Ishikawa (cell line): Measurements from ENCODE around the gene HES1.

Source experiments
- CEBPB ChIP-seq: IDR thresholded peaks from 2 replicates; pipeline ENCODE4 v1.6.1; 2012
- CREB1 ChIP-seq: IDR thresholded peaks from 2 replicates; pipeline ENCODE4 v1.6.1; 2012; ENCODE audit warnings: low read depth
- EGR1 ChIP-seq: IDR thresholded peaks from 2 replicates; pipeline ENCODE4 v1.6.1; 2012
- EP300 ChIP-seq: IDR thresholded peaks from 2 replicates; pipeline ENCODE4 v1.6.1; 2012; ENCODE audit warnings: borderline replicate concordance
- FOXM1 ChIP-seq: IDR thresholded peaks from 2 replicates; pipeline ENCODE4 v1.6.1; 2012; ENCODE audit warnings: low read depth, borderline replicate concordance
- NFIC ChIP-seq: IDR thresholded peaks from 2 replicates; pipeline ENCODE4 v1.6.1; 2012
- RAD21 ChIP-seq: IDR thresholded peaks from 2 replicates; pipeline ENCODE4 v1.6.1; 2012; ENCODE audit warnings: low read depth
- TAF1 ChIP-seq: IDR thresholded peaks from 2 replicates; pipeline ENCODE4 v1.6.1; 2012; ENCODE audit warnings: low read depth, mild to moderate bottlenecking
- TCF12 ChIP-seq: IDR thresholded peaks from 2 replicates; pipeline ENCODE4 v1.6.1; 2012; ENCODE audit warnings: low read depth
- TEAD4 ChIP-seq: IDR thresholded peaks from 2 replicates; pipeline ENCODE4 v1.6.1; 2012
- YY1 ChIP-seq: IDR thresholded peaks from 2 replicates; pipeline ENCODE4 v1.6.1; 2012; ENCODE audit warnings: low read depth
- ZBTB7A ChIP-seq: IDR thresholded peaks from 2 replicates; pipeline ENCODE4 v1.6.1; 2012; ENCODE audit warnings: low read depth
- TF ChIP-seq, protein P1 (sequence below): IDR thresholded peaks from 2 replicates; pipeline ENCODE4 v1.6.1; 2012; ENCODE audit warnings: low read depth, mild to moderate bottlenecking
- TF ChIP-seq, protein P2 (sequence below): IDR thresholded peaks from 2 replicates; pipeline ENCODE4 v1.6.1; 2012
- TF ChIP-seq, protein P3 (sequence below): IDR thresholded peaks from 2 replicates; pipeline ENCODE4 v1.6.1; 2012

HES1 gene

DNA sequence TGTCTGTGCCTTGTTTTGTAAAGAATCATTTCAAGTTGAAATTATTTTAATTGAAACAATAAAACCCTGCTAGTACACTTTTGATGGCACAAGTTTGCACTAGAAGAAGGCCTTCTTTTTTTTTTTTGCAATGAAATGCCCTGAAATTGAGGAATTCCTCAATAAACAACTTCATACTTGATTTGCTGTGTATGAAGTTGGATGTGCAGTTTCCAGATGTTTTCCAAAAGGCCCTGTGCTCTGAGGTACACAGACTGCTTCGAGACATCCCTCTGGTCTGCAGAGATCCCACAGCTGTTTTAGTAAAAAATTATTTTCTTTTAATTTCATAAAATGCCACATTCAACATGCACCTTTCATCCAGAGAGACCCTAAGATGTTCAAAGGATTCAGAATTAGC, 48.9 kb downstream of the HES1 start:
- TF ChIP-seq EP300 (no peak), TAF1 (no peak), CEBPB (no peak), RAD21 (no peak), TCF12 (no peak), NFIC (no peak), EGR1 (no peak), YY1 (no peak), FOXM1 (no peak), ZBTB7A (no peak), TEAD4 (no peak), CREB1 (no peak)
- TF ChIP-seq, protein P1, sequence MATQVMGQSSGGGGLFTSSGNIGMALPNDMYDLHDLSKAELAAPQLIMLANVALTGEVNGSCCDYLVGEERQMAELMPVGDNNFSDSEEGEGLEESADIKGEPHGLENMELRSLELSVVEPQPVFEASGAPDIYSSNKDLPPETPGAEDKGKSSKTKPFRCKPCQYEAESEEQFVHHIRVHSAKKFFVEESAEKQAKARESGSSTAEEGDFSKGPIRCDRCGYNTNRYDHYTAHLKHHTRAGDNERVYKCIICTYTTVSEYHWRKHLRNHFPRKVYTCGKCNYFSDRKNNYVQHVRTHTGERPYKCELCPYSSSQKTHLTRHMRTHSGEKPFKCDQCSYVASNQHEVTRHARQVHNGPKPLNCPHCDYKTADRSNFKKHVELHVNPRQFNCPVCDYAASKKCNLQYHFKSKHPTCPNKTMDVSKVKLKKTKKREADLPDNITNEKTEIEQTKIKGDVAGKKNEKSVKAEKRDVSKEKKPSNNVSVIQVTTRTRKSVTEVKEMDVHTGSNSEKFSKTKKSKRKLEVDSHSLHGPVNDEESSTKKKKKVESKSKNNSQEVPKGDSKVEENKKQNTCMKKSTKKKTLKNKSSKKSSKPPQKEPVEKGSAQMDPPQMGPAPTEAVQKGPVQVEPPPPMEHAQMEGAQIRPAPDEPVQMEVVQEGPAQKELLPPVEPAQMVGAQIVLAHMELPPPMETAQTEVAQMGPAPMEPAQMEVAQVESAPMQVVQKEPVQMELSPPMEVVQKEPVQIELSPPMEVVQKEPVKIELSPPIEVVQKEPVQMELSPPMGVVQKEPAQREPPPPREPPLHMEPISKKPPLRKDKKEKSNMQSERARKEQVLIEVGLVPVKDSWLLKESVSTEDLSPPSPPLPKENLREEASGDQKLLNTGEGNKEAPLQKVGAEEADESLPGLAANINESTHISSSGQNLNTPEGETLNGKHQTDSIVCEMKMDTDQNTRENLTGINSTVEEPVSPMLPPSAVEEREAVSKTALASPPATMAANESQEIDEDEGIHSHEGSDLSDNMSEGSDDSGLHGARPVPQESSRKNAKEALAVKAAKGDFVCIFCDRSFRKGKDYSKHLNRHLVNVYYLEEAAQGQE = no peak
- TF ChIP-seq, protein P2, sequence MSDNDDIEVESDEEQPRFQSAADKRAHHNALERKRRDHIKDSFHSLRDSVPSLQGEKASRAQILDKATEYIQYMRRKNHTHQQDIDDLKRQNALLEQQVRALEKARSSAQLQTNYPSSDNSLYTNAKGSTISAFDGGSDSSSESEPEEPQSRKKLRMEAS = no peak
- TF ChIP-seq, protein P3, sequence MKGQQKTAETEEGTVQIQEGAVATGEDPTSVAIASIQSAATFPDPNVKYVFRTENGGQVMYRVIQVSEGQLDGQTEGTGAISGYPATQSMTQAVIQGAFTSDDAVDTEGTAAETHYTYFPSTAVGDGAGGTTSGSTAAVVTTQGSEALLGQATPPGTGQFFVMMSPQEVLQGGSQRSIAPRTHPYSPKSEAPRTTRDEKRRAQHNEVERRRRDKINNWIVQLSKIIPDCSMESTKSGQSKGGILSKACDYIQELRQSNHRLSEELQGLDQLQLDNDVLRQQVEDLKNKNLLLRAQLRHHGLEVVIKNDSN = no peak

DNA sequence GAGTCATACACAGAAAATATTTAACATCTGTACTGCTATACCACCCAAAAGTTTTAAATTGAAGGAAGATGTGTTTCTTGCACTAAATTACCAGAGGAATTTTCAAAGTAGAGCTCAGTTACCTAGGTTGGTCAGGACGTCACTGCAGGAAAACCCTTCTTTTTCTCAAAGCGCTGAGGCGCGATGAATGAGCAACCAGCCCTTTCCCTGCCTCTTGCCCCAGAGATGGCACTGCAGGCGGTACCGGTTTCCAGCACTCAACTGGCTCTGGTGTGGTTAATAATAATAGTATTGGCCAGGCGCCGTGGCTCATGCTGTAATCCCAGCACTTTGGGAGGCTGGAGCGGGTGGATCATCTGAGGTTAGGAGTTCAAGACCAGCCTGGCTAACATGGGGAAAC, 49.3 kb downstream of the HES1 start:
- TF ChIP-seq, protein P2 = no peak
- TF ChIP-seq FOXM1 (no peak), EGR1 (no peak), CEBPB (no peak), TAF1 (no peak), YY1 (no peak), TEAD4 (no peak), RAD21 (no peak), EP300 (no peak), TCF12 (no peak), CREB1 (no peak), ZBTB7A (no peak), NFIC (no peak)
- TF ChIP-seq, protein P3 = no peak
- TF ChIP-seq, protein P1 = no peak

DNA sequence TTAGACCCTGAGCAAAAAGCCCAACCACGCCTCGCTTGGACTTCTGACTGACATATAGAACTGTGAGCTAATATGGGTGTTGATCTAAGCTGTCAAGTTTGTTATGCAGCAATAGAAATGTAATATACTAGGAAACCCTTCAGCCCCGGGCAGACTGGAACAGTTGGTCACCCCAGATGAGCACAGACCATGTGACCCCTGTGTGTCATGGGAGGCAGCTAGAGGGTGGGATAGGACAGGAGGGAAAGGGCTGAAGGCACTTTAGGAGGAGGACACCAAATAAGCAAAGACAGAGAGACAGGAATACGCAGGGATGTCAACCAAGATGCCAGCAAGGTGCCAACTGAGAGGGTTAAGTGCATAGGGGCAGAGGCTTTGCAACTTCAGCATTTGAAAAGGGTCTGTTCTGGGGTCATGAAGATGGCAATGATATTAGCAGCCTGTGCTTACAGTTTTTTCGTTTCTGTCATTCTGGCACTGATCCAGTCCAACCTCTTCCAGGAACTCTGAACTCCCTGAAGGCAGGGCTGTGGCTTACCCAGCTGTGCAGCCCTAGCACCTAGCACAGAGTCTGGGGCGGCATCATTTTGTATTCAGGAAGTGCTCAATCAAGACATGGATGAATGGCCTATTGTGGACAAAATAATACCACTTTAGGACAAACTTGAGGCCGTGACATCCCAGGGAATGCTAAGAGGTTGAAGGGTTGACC, 51.4 kb downstream of the HES1 start:
- TF ChIP-seq, protein P2 = no peak
- TF ChIP-seq ZBTB7A (no peak), EP300 (no peak), FOXM1 (no peak), TEAD4 (no peak), TAF1 (no peak), EGR1 (no peak), TCF12 (no peak), YY1 (no peak), CREB1 (no peak), RAD21 (no peak), CEBPB (no peak), NFIC (no peak)
- TF ChIP-seq, protein P1 = no peak
- TF ChIP-seq, protein P3 = no peak
